SH-SY5Y (cell line): ENCODE data around the gene ZNF385D.

Experiments used
- GATA2 ChIP-seq: IDR thresholded peaks from 2 replicates; pipeline ENCODE4 v1.6.1; 2011; ENCODE audit warnings: mild to moderate bottlenecking, low read depth, low read length
- GATA3 ChIP-seq: IDR thresholded peaks from 2 replicates; pipeline ENCODE4 v1.6.1; 2011; ENCODE audit warnings: low read depth, mild to moderate bottlenecking, low read length, moderate library complexity

DNA sequence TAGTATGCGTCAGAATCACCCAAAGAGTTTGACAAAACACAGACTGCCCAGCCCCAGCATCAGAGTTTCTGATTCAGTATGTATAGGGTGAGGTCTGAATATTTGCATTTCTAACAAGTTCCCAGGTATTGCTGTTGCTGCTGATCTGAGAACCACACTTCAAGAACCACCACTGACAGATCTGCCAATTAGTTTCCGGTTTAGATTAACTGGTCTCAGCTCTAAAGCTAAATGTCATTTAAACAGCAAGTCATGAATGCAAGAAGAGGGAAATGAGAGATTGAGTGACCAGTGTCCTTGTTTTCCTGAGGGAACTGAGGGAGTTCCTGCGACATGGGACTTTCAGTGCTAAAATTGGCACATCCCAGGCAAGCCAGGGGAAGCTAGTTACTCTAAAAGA is 305.0 kb downstream of the ZNF385D start:
- TF ChIP-seq GATA3 (no peak), GATA2 (no peak)
